ENCODE results near the gene TOPBP1. TPM values are rescaled to one million over a fixed set of nuclear protein-coding genes. Genes with fewer than 3 reads are reported as not detected.
A peak's percentile ranks its signal among the peaks of the same experiment; 100 is the strongest.

Gene TOPBP1
- total RNA-seq, 2 donors from 2014 or later: 22.6 to 34.3 TPM

DNA sequence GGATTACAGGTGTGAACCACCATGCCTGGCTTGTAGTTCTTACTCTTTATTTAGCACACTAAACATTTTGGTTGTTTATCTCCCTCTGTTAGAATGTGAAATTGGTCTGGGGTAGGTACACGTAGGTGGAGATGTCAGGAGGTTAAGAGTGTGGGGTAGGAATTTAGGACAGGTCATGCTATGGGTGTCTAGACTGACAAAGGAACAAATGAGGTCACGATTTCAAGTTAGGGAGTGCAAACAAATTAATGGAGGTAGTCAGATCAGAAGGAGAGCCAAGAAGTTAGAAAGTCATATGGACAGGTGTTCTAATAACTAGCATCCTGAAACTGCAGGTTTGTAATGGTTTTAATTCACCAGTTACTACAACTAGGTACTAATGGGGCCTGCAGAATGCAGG, 68.5 kb downstream of the TOPBP1 start:
- 75 to 80% methylated on average over 2 of the region's 2 CpGs for WGBS, 2 donors
- Histone ChIP-seq H3K4me3 (no peak overlapping the region), H3K36me3 (replicated peaks in 1 of 2; ENCODE audit: insufficient read depth in 1 of 2, low read depth in 2 of 2) (peaks cover 0 to 2% of the 10 kb centered on the region in 2 donors), H3K9me3 (no peaks in the 10 kb centered on the region), H3K27me3 (no peaks in the 10 kb centered on the region), H3K27ac (no peak overlapping the region), H3K4me1 (no peaks in the 10 kb centered on the region)
- DNase-seq: no peak
- ATAC-seq: no peak
- intact Hi-C loops (cut with DNase I): no loop called here
- TF ChIP-seq CTCF (IDR thresholded peaks at IDR 0.05) (no peak), POLR2A (IDR thresholded peaks at IDR 0.05) (no peak)

DNA sequence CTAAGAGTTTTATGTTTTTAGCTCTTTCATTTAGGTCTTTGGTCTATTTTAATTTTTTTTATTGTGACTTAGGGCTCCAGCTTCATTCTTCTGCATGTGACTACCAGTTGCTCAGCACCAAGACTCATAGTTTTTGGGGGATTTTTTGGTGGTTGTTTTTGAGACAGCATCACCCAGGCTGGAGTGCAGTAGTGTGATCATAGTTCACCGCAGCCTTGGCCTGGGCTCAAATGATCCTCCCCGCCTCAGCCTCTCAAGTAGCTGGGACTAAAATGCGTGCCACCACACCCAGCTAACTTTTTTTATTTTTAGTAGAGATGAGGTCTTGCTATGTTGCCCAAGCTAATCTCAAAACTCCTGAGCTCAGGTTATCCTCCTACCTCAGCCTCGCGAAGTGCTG, 68.9 kb downstream of the TOPBP1 start:
- Histone ChIP-seq H3K36me3 (replicated peaks in 1 of 2; ENCODE audit: insufficient read depth in 1 of 2, low read depth in 2 of 2) (peaks cover 0 to 6% of the 10 kb centered on the region in 2 donors), H3K27me3 (no peaks in the 10 kb centered on the region), H3K9me3 (no peaks in the 10 kb centered on the region), H3K4me3 (no peak overlapping the region), H3K4me1 (no peaks in the 10 kb centered on the region), H3K27ac (no peak overlapping the region)
- 86 to 92% methylated on average over 5 of the region's 5 CpGs for WGBS, 2 donors
- no peak for DNase-seq
- ATAC-seq: no peak
- intact Hi-C loops (cut with DNase I): no loop called here
- no peak for TF ChIP-seq POLR2A (IDR thresholded peaks at IDR 0.05)
- TF ChIP-seq CTCF (IDR thresholded peaks at IDR 0.05): no peak

DNA sequence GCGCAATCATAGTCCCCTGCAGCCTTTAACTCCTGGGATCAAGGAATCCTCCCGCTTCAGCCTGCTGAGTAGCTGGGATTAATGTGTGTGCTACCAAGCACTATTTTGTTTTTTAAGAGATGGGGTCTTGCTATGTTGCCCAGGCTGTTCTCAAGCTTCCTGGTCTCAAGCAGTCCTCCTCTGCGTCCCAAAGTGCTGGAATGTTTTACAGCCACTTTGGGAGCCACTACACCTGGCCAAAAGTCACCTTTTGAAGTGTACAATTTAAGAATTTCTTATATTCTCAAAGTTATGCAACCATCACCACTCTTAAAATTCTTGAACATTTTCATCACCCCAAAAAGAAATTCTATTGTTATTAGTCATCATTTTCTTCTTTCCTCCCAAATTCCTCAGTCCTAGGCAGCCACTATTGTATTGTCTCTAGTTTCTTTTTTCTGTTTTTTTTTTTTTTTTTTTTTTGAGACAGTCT, 70.4 kb downstream of the TOPBP1 start:
- TF ChIP-seq CTCF (IDR thresholded peaks at IDR 0.05) (no peak), POLR2A (IDR thresholded peaks at IDR 0.05) (no peak)
- DNase-seq (no peak), ATAC-seq (no peak)
- H3K4me1 ChIP-seq: no peaks in the 10 kb centered on the region
- intact Hi-C loops (cut with DNase I): no loop called here
- peaks cover 4 to 20% of the 10 kb centered on the region in 2 donors for H3K36me3 ChIP-seq (replicated peaks in 1 of 2; ENCODE audit: insufficient read depth in 1 of 2, low read depth in 2 of 2)
- 98 to 100% methylated on average over 3 of the region's 3 CpGs for WGBS, 2 donors
- no peak overlapping the region for H3K27ac ChIP-seq
- no peaks in the 10 kb centered on the region for H3K9me3 ChIP-seq
- H3K4me3 ChIP-seq: no peak overlapping the region
- H3K27me3 ChIP-seq: no peaks in the 10 kb centered on the region

GRCh38 chr3:133589503-133589902, 72.2 kb downstream of the TOPBP1 start:
- WGBS, 2 donors: 46 to 48% methylated on average over 8 of the region's 8 CpGs
- Histone ChIP-seq H3K4me3 (no peak overlapping the region), H3K9me3 (no peaks in the 10 kb centered on the region), H3K27ac (no peak overlapping the region), H3K4me1 (no peaks in the 10 kb centered on the region), H3K27me3 (no peaks in the 10 kb centered on the region), H3K36me3 (replicated peaks in 1 of 2; ENCODE audit: insufficient read depth in 1 of 2, low read depth in 2 of 2) (peaks cover 18 to 25% of the 10 kb centered on the region in 2 donors)
- DNase-seq: peak in 1 of 4 donors; percentile 13
- intact Hi-C loops (cut with DNase I): loop anchor here (10.0 kb wide), 1 partner anchor 125 kb away; no protein-coding TSS in a partner anchor
- TF ChIP-seq POLR2A (IDR thresholded peaks at IDR 0.05): no peak
- no peak for TF ChIP-seq CTCF (IDR thresholded peaks at IDR 0.05)
- ATAC-seq: no peak

DNA sequence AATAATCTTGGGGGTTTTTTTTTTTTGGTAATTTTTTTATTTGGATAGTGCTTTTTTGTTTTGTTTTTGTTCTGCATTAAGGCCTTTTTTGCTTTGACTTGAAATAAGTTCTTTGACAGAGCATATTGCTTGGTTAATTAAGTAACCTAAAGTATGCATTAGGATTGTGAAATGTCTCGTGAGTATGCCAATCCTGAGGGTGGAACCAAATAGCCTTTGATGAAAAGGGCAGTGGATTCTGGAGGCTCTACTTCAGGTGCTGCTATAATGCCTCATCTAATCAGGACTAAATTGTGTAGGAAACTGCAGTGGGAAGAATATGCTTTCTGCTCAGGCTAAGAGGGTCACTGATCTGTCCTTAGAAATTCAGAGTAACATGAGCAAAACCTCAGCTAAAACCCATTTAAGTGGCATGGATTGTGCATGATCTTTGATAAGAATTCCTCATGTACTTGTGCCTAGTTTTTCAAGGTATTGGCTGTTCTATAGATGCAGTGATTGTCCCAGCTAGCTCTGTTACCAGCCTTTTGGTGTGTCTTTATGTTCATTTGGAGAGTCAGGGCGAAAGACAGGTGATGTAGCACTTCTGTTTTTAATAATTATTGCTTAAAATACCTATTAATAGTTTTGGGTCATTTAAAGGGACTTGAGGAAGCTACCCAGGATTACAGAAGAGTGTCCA, 72.8 kb downstream of the TOPBP1 start:
- DNase-seq: no peak
- intact Hi-C loops (cut with DNase I): loop anchor here (10.0 kb wide), 1 partner anchor 124 kb away; no protein-coding TSS in a partner anchor
- ATAC-seq: no peak
- no peaks in the 10 kb centered on the region for H3K9me3 ChIP-seq
- no peak overlapping the region for H3K4me3 ChIP-seq
- 67 to 72% methylated on average over 2 of the region's 2 CpGs for WGBS, 2 donors
- H3K4me1 ChIP-seq: no peaks in the 10 kb centered on the region
- TF ChIP-seq CTCF (IDR thresholded peaks at IDR 0.05) (no peak), POLR2A (IDR thresholded peaks at IDR 0.05) (no peak)
- no peaks in the 10 kb centered on the region for H3K27me3 ChIP-seq
- peaks cover 21 to 30% of the 10 kb centered on the region in 2 donors for H3K36me3 ChIP-seq (replicated peaks in 1 of 2; ENCODE audit: insufficient read depth in 1 of 2, low read depth in 2 of 2)
- H3K27ac ChIP-seq: no peak overlapping the region
